Measurements from ENCODE around the gene MUC3A. TPM values are rescaled to one million over a fixed set of nuclear protein-coding genes. Genes with fewer than 3 reads are reported as not detected.
A peak's percentile ranks its signal among the peaks of the same experiment; 100 is the strongest.

The MUC3A gene
- total and polyA plus RNA-seq, 2 of the 13 experiments (the other 11 are each of a cell fraction or from before 2014, with no cell fraction given) = 0.01 TPM; not detected in 1

DNA sequence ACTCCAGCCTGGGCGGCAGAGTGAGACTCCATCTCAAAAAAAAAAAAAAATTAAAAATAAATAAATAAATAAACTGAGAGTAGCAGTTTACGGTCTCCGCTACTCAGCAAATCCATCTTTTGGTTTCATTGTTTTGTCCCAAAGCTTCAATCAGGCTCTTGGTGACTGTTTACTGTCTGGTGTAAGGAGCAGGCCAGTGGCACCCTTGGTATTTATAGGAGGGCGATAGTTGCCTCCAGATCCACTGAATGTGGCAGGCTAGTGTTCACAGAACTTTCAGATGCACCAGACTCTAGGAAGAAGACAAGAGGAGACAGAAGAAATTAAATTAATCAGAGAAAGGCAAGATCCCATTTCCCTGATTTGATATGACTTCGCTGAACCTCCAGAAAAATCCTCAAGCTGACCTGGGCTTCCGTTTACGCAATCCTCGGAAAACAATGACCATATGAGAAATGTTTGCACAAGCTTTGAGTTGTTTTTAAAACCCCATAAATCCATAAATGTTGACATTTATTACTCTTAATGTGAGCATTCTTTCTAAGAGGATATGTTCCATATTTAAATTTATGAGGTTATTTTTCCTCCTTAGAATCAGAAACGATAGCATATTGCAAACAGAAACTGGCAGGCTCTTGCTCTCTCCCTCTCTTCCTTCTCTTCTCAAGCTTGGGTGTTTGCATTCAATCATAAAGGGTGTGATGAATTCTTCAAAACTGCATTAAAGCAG is 7.1 kb upstream of the MUC3A start (continued):
- TF ChIP-seq SOX5 (CRISPR knock-in tag; IDR thresholded peaks at IDR 0.05; ENCODE audit: borderline replicate concordance) (peak; percentile 67; the same call in 1 of the 2 replicates), LCORL (IDR thresholded peaks at IDR 0.05) (no peak), LCORL (CRISPR knock-in tag; IDR thresholded peaks at IDR 0.05) (no peak), ZNF382 (CRISPR knock-in tag; IDR thresholded peaks at IDR 0.05; ENCODE audit: borderline replicate concordance) (no peak), KDM5B (CRISPR knock-in tag; IDR thresholded peaks at IDR 0.05; ENCODE audit: borderline replicate concordance) (no peak), TMF1 (CRISPR knock-in tag; IDR thresholded peaks at IDR 0.05; ENCODE audit: low read depth) (no peak), SRSF1 (optimal IDR thresholded peaks at IDR 0.05; ENCODE audit: low read depth, low read length) (no peak), ETV5 (CRISPR knock-in tag; IDR thresholded peaks at IDR 0.05; ENCODE audit: borderline replicate concordance) (peak; percentile 70; the same call in 1 of the 2 replicates), RAD51 (IDR thresholded peaks at IDR 0.05; ENCODE audit: borderline replicate concordance) (no peak), SOX13 (IDR thresholded peaks at IDR 0.05) (no peak), SOX13 (CRISPR knock-in tag; conservative IDR thresholded peaks at IDR 0.05 in 1 of 2, IDR thresholded peaks at IDR 0.05 in 1 of 2) (peak in 1 of 2 experiments; percentile 76; a peak in 2 of 4 replicates), MEF2D (CRISPR knock-in tag; IDR thresholded peaks at IDR 0.05) (no peak)
- TF ChIP-seq, protein P1, sequence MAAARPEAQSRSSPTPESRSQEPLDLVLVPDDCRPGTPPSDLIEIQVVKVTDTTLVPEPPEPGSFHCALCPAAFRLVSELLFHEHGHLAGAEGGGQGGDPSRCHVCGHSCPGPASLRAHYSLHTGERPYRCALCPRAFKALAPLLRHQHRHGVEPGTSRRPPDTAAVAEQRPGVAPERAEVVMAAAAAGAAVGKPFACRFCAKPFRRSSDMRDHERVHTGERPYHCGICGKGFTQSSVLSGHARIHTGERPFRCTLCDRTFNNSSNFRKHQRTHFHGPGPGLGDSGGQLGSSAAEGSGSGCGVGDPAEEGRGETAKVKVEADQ (CRISPR knock-in tag; IDR thresholded peaks at IDR 0.05; ENCODE audit: borderline replicate concordance) = no peak
- TF ChIP-seq, protein P2, sequence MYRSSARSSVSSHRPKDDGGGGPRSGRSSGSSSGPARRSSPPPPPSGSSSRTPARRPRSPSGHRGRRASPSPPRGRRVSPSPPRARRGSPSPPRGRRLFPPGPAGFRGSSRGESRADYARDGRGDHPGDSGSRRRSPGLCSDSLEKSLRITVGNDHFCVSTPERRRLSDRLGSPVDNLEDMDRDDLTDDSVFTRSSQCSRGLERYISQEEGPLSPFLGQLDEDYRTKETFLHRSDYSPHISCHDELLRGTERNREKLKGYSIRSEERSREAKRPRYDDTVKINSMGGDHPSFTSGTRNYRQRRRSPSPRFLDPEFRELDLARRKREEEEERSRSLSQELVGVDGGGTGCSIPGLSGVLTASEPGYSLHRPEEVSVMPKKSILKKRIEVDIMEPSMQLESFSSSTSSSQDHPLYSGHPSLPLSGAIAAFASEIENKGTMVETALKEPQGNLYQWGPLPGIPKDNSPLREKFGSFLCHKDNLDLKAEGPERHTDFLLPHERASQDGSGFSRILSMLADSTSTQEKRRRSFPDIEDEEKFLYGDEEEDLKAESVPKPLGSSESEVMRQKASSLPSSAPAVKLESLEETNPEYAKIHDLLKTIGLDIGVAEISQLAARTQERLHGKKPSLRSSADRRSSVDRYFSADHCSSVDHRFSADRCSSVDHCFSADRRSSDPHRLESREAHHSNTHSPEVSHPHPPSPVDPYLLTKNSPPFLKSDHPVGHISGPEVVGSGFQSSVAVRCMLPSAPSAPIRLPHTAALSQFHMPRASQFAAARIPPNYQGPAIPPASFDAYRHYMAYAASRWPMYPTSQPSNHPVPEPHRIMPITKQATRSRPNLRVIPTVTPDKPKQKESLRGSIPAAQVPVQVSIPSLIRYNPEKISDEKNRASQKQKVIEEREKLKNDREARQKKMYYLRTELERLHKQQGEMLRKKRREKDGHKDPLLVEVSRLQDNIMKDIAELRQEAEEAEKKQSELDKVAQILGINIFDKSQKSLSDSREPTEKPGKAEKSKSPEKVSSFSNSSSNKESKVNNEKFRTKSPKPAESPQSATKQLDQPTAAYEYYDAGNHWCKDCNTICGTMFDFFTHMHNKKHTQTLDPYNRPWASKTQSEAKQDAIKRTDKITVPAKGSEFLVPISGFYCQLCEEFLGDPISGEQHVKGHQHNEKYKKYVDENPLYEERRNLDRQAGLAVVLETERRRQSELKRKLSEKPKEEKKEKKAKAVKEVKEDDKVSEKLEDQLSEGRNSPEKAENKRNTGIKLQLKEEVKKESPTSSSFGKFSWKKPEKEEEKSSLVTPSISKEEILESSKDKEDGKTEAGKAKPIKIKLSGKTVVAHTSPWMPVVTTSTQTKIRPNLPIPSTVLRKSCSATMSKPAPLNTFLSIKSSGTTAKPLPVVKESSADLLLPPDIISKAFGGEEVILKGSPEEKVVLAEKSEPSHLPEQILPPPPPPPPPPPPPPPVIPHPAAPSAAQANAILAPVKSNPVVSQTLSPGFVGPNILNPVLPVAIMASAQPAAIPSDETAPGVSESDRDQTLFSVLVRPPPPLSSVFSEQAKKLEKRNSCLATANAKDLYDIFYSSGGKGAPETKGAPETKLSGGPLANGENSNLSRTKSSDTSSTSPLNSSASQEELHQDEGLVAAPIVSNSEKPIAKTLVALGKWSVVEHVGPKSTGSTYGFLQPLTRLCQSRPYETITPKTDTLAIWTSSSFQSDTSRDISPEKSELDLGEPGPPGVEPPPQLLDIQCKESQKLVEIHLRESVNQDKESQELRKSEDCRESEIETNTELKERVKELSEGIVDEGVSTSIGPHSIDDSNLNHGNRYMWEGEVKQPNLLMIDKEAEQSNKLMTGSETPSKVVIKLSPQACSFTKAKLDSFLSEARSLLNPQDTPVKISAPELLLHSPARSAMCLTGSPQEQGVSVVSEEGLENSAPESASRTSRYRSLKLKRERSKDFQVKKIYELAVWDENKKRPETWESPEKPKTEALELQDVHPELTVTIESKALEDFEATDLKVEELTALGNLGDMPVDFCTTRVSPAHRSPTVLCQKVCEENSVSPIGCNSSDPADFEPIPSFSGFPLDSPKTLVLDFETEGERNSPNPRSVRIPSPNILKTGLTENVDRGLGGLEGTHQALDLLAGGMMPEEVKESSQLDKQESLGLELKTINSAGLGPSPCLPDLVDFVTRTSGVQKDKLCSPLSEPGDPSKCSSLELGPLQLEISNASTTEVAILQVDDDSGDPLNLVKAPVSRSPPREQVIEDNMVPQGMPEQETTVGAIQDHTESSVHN (CRISPR knock-in tag; IDR thresholded peaks at IDR 0.05) = no peak
- TF ChIP-seq, protein P3, sequence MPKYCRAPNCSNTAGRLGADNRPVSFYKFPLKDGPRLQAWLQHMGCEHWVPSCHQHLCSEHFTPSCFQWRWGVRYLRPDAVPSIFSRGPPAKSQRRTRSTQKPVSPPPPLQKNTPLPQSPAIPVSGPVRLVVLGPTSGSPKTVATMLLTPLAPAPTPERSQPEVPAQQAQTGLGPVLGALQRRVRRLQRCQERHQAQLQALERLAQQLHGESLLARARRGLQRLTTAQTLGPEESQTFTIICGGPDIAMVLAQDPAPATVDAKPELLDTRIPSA (CRISPR knock-in tag; IDR thresholded peaks at IDR 0.05; ENCODE audit: borderline replicate concordance) = no peak

Measured in HepG2 (cell line).